Fibroblast of lung (primary cell): Measurements from ENCODE around the gene RNU4-1. TPM values are rescaled to one million over a fixed set of nuclear protein-coding genes. Genes with fewer than 3 reads are reported as not detected.

Experiments
- DNase-seq, 2 donors: peaks; one replicate each; pipeline versions ENCODE4 v3.0.0 to v3.0.0-alpha.2; 2010; ENCODE audit warnings: low read depth in 2 of 2
- H2AFZ ChIP-seq: 2 replicates; pipeline ENCODE4 v1.5.1; 2012; ENCODE audit warnings: low read length, control low read depth, inconsistent platforms
- H3K27ac ChIP-seq: 2 replicates; pipeline ENCODE4 v1.5.1; 2011; ENCODE audit warnings: low read length, control low read depth; ENCODE audit not compliant: insufficient read depth
- H3K27me3 ChIP-seq: 2 replicates; pipeline ENCODE4 v1.5.1; 2011; ENCODE audit warnings: mild to moderate bottlenecking, low read length; ENCODE audit not compliant: control insufficient read depth, insufficient read depth
- H3K36me3 ChIP-seq: 2 replicates; pipeline ENCODE4 v1.5.1; 2011; ENCODE audit warnings: low read length; ENCODE audit not compliant: control insufficient read depth, insufficient read depth
- H3K4me1 ChIP-seq: 2 replicates; pipeline ENCODE4 v1.5.1; 2011; ENCODE audit warnings: low read length; ENCODE audit not compliant: control insufficient read depth, insufficient read depth; ENCODE audit errors: extremely low read depth
- H3K4me2 ChIP-seq: 2 replicates; pipeline ENCODE4 v1.5.1; 2011; ENCODE audit warnings: low read length, control low read depth; ENCODE audit not compliant: insufficient read depth; ENCODE audit errors: extremely low read depth
- H3K4me3 ChIP-seq, 4 experiments: fragments of 200-600 bp in 1 of 4; sonication (generic) in 1 of 4; replicated peaks in 1 of 4; 2 replicates each; pipeline ENCODE4 v1.5.1; 2011 to 2016; ENCODE audit warnings: low read length in 4 of 4, low read depth in 3 of 4, mild to moderate bottlenecking in 3 of 4, control low read depth in 2 of 4, inconsistent platforms in 1 of 4, mixed read lengths in 1 of 4; ENCODE audit not compliant: insufficient read depth in 1 of 4; ENCODE audit errors: control extremely low read depth in 1 of 4
- H3K79me2 ChIP-seq: 2 replicates; pipeline ENCODE4 v1.5.1; 2012; ENCODE audit warnings: mild to moderate bottlenecking, low read length, inconsistent platforms; ENCODE audit not compliant: control insufficient read depth, insufficient read depth
- H3K9ac ChIP-seq: 2 replicates; pipeline ENCODE4 v1.5.1; 2011; ENCODE audit warnings: mild to moderate bottlenecking, low read length, control low read depth; ENCODE audit not compliant: insufficient read depth
- H3K9me3 ChIP-seq: 2 replicates; pipeline ENCODE4 v1.5.1; 2012; ENCODE audit warnings: low read depth, low read length; ENCODE audit not compliant: control insufficient read depth, insufficient read depth
- H4K20me1 ChIP-seq: 2 replicates; pipeline ENCODE4 v1.5.1; 2011; ENCODE audit warnings: low read length; ENCODE audit not compliant: control insufficient read depth, insufficient read depth; ENCODE audit errors: extremely low read depth
- EZH2 ChIP-seq: IDR thresholded peaks from 2 replicates; pipeline ENCODE4 v1.5.1; 2012; ENCODE audit warnings: low read length, control low read depth, mild to moderate bottlenecking; ENCODE audit errors: missing control alignments
- polyA plus RNA-seq, 2 donors: library from polyadenylated mRNA; depleted of rRNA in 1 of 2; stranded (reverse) in 1 of 2; unstranded in 1 of 2; fragments of >200 nt; gene quantifications; 2 replicates each; pipeline ENCODE4 v1.2.1, GENCODE V29; 2011 to 2012; ENCODE audit warnings: missing spikeins in 1 of 2
- total RNA-seq: library from RNA; depleted of rRNA; stranded (reverse); fragments of >200 nt; gene quantifications from 2 replicates; pipeline ENCODE4 v1.2.1, GENCODE V29; 2014
- TF ChIP-seq, protein P1 (sequence below), 2 donors: IDR thresholded peaks in 1 of 2; conservative IDR thresholded peaks in 1 of 2; 1 replicate in 1 of 2; 2 replicates in 1 of 2; pipeline ENCODE4 v1.5.1; 2011 to 2012; ENCODE audit warnings: low read length in 2 of 2, control low read depth in 1 of 2, inconsistent platforms in 1 of 2, low read depth in 1 of 2, mild to moderate bottlenecking in 1 of 2

Gene RNU4-1
- total and polyA plus RNA-seq, 2 donors (not counting 1 experiment from before 2014, with no cell fraction given): under 0.01 TPM; not detected in 1

- Histone ChIP-seq H3K9me3 (no peaks in the 10 kb centered on the region), H3K36me3 (no peaks in the 10 kb centered on the region), H3K4me1 (peaks cover 4% of the 10 kb centered on the region), H4K20me1 (no peaks in the 10 kb centered on the region), H3K4me2 (no peak overlapping the region), H3K4me3 (no peak overlapping the region), H3K9ac (no peak overlapping the region), H3K27me3 (no peaks in the 10 kb centered on the region), H3K27ac (no peak overlapping the region), H2AFZ (no peak overlapping the region), H3K79me2 (no peaks in the 10 kb centered on the region)
- DNase-seq: peak in 1 of 2 donors; percentile 36
- TF ChIP-seq, protein P1, sequence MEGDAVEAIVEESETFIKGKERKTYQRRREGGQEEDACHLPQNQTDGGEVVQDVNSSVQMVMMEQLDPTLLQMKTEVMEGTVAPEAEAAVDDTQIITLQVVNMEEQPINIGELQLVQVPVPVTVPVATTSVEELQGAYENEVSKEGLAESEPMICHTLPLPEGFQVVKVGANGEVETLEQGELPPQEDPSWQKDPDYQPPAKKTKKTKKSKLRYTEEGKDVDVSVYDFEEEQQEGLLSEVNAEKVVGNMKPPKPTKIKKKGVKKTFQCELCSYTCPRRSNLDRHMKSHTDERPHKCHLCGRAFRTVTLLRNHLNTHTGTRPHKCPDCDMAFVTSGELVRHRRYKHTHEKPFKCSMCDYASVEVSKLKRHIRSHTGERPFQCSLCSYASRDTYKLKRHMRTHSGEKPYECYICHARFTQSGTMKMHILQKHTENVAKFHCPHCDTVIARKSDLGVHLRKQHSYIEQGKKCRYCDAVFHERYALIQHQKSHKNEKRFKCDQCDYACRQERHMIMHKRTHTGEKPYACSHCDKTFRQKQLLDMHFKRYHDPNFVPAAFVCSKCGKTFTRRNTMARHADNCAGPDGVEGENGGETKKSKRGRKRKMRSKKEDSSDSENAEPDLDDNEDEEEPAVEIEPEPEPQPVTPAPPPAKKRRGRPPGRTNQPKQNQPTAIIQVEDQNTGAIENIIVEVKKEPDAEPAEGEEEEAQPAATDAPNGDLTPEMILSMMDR (conservative IDR thresholded peaks at IDR 0.05 in 1 of 2, IDR thresholded peaks at IDR 0.05 in 1 of 2; ENCODE audit: low read depth in 1 of 2, low read length in 2 of 2): no peak
- no peak for TF ChIP-seq EZH2
These were observed 6.1 kb downstream of the RNU4-1 start for GRCh38 chr12:120286768-120287490.

- no peaks in the 10 kb centered on the region for H3K9me3 ChIP-seq
- no peaks in the 10 kb centered on the region for H3K79me2 ChIP-seq
- H3K27me3 ChIP-seq: no peaks in the 10 kb centered on the region
- no peaks in the 10 kb centered on the region for H3K4me1 ChIP-seq
- H4K20me1 ChIP-seq: no peaks in the 10 kb centered on the region
- TF ChIP-seq, protein P1 (conservative IDR thresholded peaks at IDR 0.05 in 1 of 2, IDR thresholded peaks at IDR 0.05 in 1 of 2; ENCODE audit: low read depth in 1 of 2, low read length in 2 of 2): no peak
- no peak for TF ChIP-seq EZH2
- H2AFZ ChIP-seq: no peak overlapping the region
- no peak overlapping the region for H3K27ac ChIP-seq
- H3K9ac ChIP-seq: no peak overlapping the region
- H3K36me3 ChIP-seq: no peaks in the 10 kb centered on the region
- DNase-seq: no peak
- H3K4me2 ChIP-seq: no peak overlapping the region
- no peak overlapping the region for H3K4me3 ChIP-seq
These were observed 8.7 kb downstream of the RNU4-1 start for GRCh38 chr12:120284381-120284780.

- Histone ChIP-seq H3K4me2 (no peak overlapping the region), H3K79me2 (no peaks in the 10 kb centered on the region), H3K4me1 (no peaks in the 10 kb centered on the region), H4K20me1 (no peaks in the 10 kb centered on the region), H3K9ac (no peak overlapping the region), H3K27me3 (no peaks in the 10 kb centered on the region), H3K4me3 (no peak overlapping the region), H3K27ac (no peak overlapping the region), H3K36me3 (no peaks in the 10 kb centered on the region), H3K9me3 (no peaks in the 10 kb centered on the region), H2AFZ (no peak overlapping the region)
- no peak for TF ChIP-seq EZH2
- TF ChIP-seq, protein P1 (conservative IDR thresholded peaks at IDR 0.05 in 1 of 2, IDR thresholded peaks at IDR 0.05 in 1 of 2; ENCODE audit: low read depth in 1 of 2, low read length in 2 of 2): no peak
- no peak for DNase-seq
These were observed 9.7 kb downstream of the RNU4-1 start for GRCh38 chr12:120283318-120283717.
